ENCODE results near the gene RNF144B.

RNF144B gene

DNA sequence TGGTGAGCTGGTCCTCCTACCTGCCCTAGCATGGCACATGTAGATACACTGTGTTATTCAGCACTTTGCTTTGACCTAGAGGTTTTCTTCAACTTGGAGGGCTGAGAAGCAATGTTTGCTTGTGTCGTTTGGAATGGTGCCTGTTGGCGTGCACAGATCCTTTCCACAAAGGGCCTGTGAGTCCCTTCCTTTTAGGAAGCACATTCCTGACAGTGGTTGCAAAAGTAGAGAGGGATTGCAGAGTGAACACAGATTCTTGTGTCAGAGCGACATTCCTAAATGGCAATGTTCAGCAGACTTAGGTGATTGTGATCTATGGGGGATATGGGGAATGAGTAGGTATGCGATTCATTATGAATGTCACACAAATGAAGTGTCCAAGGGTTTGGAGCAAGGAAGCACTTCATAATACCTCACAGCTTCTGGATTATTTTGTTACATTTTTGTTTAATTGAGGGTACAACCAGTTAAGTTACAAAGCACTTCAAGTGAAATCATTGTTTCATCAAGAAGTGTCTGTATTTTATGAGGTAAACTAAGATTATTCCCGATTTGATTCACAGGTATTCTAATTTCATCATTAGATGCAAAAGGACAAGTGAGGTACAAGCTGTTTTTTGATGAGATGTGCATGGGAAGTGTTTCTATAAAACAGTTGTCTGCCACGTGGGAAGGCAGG, 713 bp upstream of the RNF144B start:
- in situ Hi-C loops (cut with MboI; ENCODE audit: low sequenced_read_pairs, unreplicated experiment) = no loop called here
- DNase-seq (ENCODE audit: low spot score) = no peak

DNA sequence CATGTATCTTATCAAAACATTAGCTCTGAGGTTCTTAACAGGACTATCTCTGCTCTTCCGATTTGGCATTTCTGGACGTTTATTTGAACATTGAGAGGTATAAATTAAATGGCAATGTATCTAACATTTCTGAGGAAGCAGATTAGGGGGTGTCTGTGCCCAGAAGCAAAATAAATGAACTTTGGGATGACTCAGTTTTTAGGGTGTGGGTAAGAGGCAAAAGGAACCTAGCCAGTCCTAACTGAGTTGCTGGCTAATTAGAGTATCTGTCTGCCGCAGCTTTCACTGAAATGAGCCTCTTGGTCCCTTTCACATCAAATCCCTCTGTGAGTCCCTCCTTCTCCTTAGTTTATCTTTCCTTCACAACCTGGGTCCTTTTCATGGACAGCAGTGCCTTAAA, 1.1 kb downstream of the RNF144B start:
- DNase-seq (ENCODE audit: low spot score) = no peak
- TF ChIP-seq, protein P1, sequence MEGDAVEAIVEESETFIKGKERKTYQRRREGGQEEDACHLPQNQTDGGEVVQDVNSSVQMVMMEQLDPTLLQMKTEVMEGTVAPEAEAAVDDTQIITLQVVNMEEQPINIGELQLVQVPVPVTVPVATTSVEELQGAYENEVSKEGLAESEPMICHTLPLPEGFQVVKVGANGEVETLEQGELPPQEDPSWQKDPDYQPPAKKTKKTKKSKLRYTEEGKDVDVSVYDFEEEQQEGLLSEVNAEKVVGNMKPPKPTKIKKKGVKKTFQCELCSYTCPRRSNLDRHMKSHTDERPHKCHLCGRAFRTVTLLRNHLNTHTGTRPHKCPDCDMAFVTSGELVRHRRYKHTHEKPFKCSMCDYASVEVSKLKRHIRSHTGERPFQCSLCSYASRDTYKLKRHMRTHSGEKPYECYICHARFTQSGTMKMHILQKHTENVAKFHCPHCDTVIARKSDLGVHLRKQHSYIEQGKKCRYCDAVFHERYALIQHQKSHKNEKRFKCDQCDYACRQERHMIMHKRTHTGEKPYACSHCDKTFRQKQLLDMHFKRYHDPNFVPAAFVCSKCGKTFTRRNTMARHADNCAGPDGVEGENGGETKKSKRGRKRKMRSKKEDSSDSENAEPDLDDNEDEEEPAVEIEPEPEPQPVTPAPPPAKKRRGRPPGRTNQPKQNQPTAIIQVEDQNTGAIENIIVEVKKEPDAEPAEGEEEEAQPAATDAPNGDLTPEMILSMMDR (IDR thresholded peaks at IDR 0.05; ENCODE audit: borderline replicate concordance, control extremely low read depth, extremely low read depth, insufficient read depth, missing control alignments) = no peak
- in situ Hi-C loops (cut with MboI; ENCODE audit: low sequenced_read_pairs, unreplicated experiment) = no loop called here

More for the DNA sequence above, 713 bp upstream of the RNF144B start:
- TF ChIP-seq, protein P1 (IDR thresholded peaks at IDR 0.05; ENCODE audit: borderline replicate concordance, control extremely low read depth, extremely low read depth, insufficient read depth, missing control alignments) = no peak

- in situ Hi-C loops (cut with MboI; ENCODE audit: low sequenced_read_pairs, unreplicated experiment) = no loop called here
- DNase-seq (ENCODE audit: low spot score) = no peak
- TF ChIP-seq, protein P1 (IDR thresholded peaks at IDR 0.05; ENCODE audit: borderline replicate concordance, control extremely low read depth, extremely low read depth, insufficient read depth, missing control alignments) = no peak
These were observed 1.8 kb downstream of the RNF144B start for GRCh38 chr6:18388942-18389341.

DNA sequence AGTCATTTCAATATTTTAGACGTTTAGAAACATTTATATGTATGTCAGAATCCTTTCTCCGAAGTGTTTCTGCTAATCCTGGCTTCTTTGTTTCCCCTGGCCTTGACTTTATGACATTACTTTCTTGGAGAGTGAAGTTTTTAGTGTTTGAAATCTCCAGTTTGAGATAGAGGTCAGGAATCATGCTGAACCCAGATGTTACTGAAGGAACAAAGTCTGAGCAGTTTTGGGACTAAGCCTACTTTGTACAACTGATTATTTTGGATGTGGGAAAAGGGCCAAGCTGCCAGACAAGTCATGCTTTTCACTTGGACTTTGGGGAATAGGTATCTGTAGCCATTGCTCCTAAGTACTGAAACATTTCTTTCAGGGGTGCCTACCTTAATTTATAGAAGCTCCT, 2.3 kb downstream of the RNF144B start:
- in situ Hi-C loops (cut with MboI; ENCODE audit: low sequenced_read_pairs, unreplicated experiment) = no loop called here
- TF ChIP-seq, protein P1 (IDR thresholded peaks at IDR 0.05; ENCODE audit: borderline replicate concordance, control extremely low read depth, extremely low read depth, insufficient read depth, missing control alignments) = no peak
- DNase-seq (ENCODE audit: low spot score) = no peak

DNA sequence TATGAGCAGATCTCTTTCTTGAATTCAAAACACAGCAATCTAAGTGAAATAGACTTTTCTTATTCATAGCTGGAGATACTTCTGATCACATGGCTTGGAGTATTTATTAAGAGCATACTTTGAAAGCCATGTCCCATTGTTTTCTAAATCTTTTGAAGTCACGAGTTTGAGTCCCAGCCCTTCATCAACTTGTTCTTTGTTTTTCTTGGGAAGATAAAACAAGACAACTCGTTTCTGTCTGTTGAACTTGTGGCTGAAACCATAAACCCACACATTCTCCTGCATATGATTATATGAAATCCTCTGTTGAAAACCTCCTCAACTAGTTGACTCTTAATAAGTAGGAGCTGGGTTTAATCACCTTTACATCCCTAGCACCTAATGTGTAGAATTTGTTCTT, 3.3 kb downstream of the RNF144B start:
- in situ Hi-C loops (cut with MboI; ENCODE audit: low sequenced_read_pairs, unreplicated experiment) = no loop called here
- DNase-seq (ENCODE audit: low spot score) = no peak
- TF ChIP-seq, protein P1 (IDR thresholded peaks at IDR 0.05; ENCODE audit: borderline replicate concordance, control extremely low read depth, extremely low read depth, insufficient read depth, missing control alignments) = no peak

DNA sequence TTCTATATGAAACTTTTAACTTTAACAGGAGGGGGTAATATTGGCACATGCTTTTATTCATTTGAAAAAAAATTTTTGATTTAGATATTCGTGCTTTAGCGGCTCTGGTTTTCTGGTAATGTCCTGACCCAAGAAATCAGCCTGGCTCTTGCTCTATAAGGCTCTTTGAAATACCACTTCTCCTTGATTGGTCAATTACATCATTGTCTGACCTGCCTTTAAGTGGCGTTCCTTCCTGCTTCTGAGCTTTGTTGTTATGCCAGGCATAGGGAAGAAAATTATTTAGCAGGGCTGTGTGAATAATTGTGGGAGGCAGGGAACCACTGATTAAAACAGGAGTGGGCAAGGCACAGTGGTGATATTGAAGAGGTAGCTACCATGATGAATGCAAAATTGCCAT, 3.9 kb downstream of the RNF144B start:
- TF ChIP-seq, protein P1 (IDR thresholded peaks at IDR 0.05; ENCODE audit: borderline replicate concordance, control extremely low read depth, extremely low read depth, insufficient read depth, missing control alignments) = no peak
- no peak for DNase-seq (ENCODE audit: low spot score)
- in situ Hi-C loops (cut with MboI; ENCODE audit: low sequenced_read_pairs, unreplicated experiment) = no loop called here
